Thymus (tissue), 11 donors: Measurements from ENCODE around the gene HECW1. TPM values are rescaled to one million over a fixed set of nuclear protein-coding genes. Genes with fewer than 3 reads are reported as not detected.

Source experiments
- DNase-seq, 9 donors: peaks; one replicate each; pipeline ENCODE4 v3.0.0-alpha.2; 2013; ENCODE audit warnings: low spot score in 9 of 9, low read depth in 6 of 9, missing footprints in 1 of 9
- H3K27ac ChIP-seq, 2 donors: one replicate each; pipeline ENCODE4 v1.5.1; 2013; ENCODE audit warnings: control low read depth in 1 of 2, low read depth in 1 of 2, low read length in 1 of 2, mild to moderate bottlenecking in 1 of 2, moderate library complexity in 1 of 2
- H3K27me3 ChIP-seq, 2 donors: one replicate each; pipeline ENCODE4 v1.5.1; 2013; ENCODE audit warnings: low read length in 1 of 2; ENCODE audit not compliant: control insufficient read depth in 2 of 2, insufficient read depth in 1 of 2
- H3K36me3 ChIP-seq, 2 donors: one replicate each; pipeline ENCODE4 v1.5.1; 2013; ENCODE audit warnings: low read length in 1 of 2, mild to moderate bottlenecking in 1 of 2, moderate library complexity in 1 of 2; ENCODE audit not compliant: control insufficient read depth in 2 of 2, insufficient read depth in 2 of 2
- H3K4me1 ChIP-seq, 2 donors: one replicate each; pipeline ENCODE4 v1.5.1; 2013; ENCODE audit warnings: low read length in 2 of 2; ENCODE audit not compliant: control insufficient read depth in 2 of 2, insufficient read depth in 2 of 2
- H3K4me3 ChIP-seq, 2 donors: one replicate each; pipeline ENCODE4 v1.5.1; 2013; ENCODE audit warnings: low read length in 2 of 2, control low read depth in 1 of 2, mild to moderate bottlenecking in 1 of 2
- H3K9me3 ChIP-seq, 2 donors: one replicate each; pipeline ENCODE4 v1.5.1; 2013; ENCODE audit warnings: low read length in 1 of 2, mild to moderate bottlenecking in 1 of 2; ENCODE audit not compliant: control insufficient read depth in 2 of 2, insufficient read depth in 1 of 2
- WGBS: extraction: QIAGEN DNeasy Blood & Tissue Kit; methylation state at CpG from one replicate; pipeline ENCODE4 v1.1.7; 2013; 5-methylcytosine and 5-hydroxymethylcytosine counted together
- polyA plus RNA-seq: library from polyadenylated mRNA; stranded (reverse); fragments of 200-250 nt; gene quantifications from one replicate; pipeline ENCODE4 v1.2.3, GENCODE V29; 2013
- total RNA-seq: library from RNA; stranded (reverse); fragments of 120-200 nt; gene quantifications from one replicate; pipeline ENCODE4 v1.2.4, GENCODE V29; 2013
- donor health status: healthy.

Gene HECW1
- total and polyA plus RNA-seq, 2 donors = 0.05 to 0.23 TPM

DNA sequence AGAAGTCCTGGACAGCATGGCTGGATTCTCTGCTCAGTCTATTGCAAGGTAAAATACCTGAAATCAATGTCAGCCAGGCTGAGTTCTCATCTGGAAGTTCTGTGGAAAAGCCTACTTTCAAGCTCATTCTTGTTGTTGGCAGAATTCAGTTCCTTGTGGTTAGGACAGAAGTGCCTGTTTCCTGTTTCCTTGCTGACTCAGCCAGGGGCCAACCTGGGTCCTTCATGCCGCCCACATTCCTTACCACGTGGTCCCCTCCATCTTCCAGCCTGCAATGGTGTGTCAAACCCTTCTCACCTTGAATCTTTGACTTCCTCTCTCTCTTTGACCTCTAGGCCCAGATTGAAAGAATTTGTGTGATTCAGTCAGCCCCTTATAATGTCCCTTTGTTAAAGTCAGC, 273.4 kb downstream of the HECW1 start:
- Histone ChIP-seq H3K27me3 (no peaks in the 10 kb centered on the region), H3K36me3 (no peaks in the 10 kb centered on the region), H3K9me3 (peaks cover 0 to 1% of the 10 kb centered on the region in 2 donors), H3K4me1 (no peaks in the 10 kb centered on the region), H3K4me3 (no peak overlapping the region), H3K27ac (no peak overlapping the region)
- no peak for DNase-seq
- 28% methylated on average over 2 of the region's 2 CpGs for WGBS

DNA sequence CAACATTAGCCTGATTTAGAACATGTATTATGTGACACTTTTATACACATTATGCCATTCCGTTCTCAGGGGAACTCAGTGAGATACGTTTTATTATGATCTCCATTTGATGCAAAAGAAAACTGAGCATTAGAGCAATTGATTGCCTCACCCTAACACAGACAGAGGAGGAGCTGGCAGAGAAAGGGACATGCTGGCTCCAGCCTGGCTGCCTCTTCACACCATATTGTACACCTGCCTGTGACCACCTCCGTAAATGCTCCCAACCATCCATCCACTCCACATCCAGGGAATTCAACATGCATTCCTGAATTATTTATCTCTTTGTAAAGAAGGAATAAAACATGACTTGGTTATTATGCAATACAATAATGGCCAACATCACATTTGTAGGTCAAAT, 275.5 kb downstream of the HECW1 start:
- peaks cover 0 to 1% of the 10 kb centered on the region in 2 donors for H3K9me3 ChIP-seq
- 93% methylated on average over 3 of the region's 3 CpGs for WGBS

DNA sequence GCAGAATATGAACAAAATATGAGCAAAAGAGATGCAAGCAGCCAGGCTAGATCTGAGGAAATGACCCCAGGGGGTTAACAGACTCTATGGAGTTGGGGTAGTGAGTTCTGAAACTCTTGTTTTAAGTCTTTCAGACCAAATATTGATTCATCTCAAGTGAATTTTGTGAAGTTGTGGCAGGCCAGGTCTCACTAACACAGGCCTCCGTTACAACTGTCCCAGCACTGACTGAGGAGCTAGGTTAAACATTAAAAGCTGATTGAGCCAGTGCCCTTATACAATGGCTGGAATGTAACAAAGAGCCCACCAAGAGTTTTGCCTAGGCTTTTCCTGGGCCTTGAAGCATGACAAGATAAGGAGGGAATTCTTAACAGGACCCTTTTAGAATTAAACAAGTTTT, 278.1 kb downstream of the HECW1 start:
- DNase-seq = no peak
- 97% methylated on average over 1 of the region's 1 CpG for WGBS
- H3K27ac ChIP-seq = no peak overlapping the region

More for the DNA sequence above, 275.5 kb downstream of the HECW1 start:
- Histone ChIP-seq H3K27ac (no peak overlapping the region), H3K4me3 (no peak overlapping the region), H3K4me1 (no peaks in the 10 kb centered on the region), H3K36me3 (no peaks in the 10 kb centered on the region), H3K27me3 (no peaks in the 10 kb centered on the region)
- DNase-seq = no peak

DNA sequence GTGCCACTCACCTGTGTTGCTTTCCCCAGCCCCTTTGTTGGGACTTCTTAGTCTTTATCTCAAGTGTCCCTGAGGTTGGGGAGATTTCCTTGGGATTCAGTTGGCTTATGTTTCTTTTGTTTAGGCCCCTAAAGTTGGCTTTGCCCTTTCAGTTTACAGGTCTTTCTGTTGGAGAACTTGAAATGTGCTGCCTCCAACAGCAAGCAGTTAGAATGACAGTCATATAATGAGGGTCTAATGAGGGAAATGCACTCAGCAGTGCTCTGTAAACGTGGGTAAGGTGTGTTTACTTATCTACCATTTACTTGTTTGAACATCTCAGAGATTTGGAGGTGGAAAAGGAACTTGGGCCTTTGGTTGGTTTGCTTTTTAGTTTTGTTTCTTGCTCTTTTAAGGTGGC, 279.1 kb downstream of the HECW1 start:
- Histone ChIP-seq H3K27ac (no peak overlapping the region), H3K36me3 (no peaks in the 10 kb centered on the region), H3K27me3 (no peaks in the 10 kb centered on the region), H3K9me3 (no peaks in the 10 kb centered on the region), H3K4me3 (no peak overlapping the region), H3K4me1 (no peaks in the 10 kb centered on the region)
- 34% methylated on average over 1 of the region's 1 CpG for WGBS
- DNase-seq = no peak

More for the DNA sequence above, 278.1 kb downstream of the HECW1 start:
- no peaks in the 10 kb centered on the region for H3K27me3 ChIP-seq
- no peaks in the 10 kb centered on the region for H3K9me3 ChIP-seq
- no peaks in the 10 kb centered on the region for H3K36me3 ChIP-seq
- H3K4me3 ChIP-seq = no peak overlapping the region
- no peaks in the 10 kb centered on the region for H3K4me1 ChIP-seq

DNA sequence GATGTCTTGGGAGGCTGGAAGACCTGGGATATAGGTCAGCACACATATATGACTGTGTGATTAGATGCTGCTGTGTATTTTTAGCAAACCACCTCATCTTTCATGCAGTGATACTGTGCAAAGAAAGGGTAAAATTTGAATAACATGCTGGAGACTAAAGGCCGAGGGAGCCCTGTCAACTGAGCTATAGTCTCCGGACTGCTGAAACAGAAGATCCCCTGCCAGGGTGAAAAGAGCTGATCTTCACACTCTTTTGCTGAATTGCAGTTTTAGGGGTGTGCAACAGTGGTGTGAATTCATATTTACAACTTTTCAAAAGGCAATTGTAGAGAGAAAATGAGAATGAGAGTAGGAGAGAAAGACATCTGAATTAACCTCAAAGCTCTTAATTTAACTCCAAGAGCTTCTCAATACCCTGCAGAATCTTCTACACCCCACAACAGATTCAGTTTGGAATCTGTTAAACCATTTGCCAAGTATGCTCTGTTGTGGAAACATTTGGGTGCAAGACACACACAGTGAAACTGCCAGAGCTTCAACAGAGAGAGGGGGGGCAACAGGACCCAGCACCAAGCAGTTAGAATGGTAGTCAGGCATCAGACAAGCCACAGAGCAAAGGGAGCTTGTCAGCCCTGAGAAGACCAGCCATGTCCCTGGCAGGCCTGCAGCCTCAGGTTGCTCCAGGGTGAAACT, 280.3 kb downstream of the HECW1 start:
- 97% methylated on average over 2 of the region's 2 CpGs for WGBS
- DNase-seq = no peak

DNA sequence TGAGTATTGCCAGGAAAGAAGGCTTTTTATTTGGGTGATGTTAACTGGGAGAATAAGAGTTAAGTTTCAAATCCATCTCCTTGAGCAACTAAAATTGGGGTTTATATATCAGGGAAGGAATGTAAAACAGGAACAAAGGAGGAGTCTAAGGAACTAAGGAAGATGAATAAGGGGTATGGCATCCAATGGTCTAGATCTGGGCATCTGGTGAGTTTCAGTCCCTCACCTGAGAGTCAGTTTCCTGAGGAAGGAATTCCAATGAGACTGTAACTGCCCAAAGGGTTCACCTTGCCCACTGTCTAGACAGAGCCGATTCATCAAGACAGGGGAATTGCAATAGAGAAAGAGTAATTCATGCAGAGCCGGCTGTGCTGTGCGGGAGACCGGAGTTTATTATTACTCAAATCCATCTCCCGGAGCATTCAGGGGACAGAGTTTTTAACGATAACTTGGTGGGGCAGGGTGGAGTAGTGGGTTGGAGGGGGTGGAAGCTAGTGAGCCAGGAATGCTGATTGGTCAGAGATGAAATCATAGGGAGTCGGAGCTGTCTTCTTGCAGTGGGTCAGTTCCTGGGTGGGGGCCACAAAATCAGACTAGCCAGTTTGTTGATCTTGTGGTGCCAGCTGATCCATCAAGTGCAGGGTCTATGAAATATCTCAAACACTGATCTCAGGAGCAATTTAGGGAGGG, 282.1 kb downstream of the HECW1 start:
- DNase-seq = no peak
- no peak overlapping the region for H3K27ac ChIP-seq
- WGBS = 96% methylated on average over 7 of the region's 7 CpGs

More for the DNA sequence above, 280.3 kb downstream of the HECW1 start:
- Histone ChIP-seq H3K27ac (no peak overlapping the region), H3K36me3 (no peaks in the 10 kb centered on the region), H3K27me3 (no peaks in the 10 kb centered on the region), H3K9me3 (no peaks in the 10 kb centered on the region), H3K4me1 (no peaks in the 10 kb centered on the region), H3K4me3 (no peak overlapping the region)

DNA sequence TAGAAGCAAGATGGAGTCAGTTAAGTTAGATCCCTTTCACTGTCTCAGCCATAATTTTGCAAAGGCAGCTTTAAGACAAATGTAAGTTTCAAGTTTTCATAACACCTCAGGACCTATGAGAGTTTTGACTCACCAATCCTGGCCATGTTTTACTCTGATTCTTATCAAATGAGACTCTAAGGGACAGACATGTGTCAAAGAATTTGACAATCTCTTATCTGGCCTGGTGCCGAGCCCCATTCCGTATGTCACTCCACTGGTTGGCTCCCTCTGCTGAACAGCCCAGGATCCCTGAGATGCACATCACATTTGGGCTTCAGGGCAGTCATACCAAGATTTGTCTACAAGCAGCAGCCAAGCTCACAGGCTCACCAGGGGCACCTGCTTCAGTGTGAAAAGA, 282.9 kb downstream of the HECW1 start:
- H3K27me3 ChIP-seq = no peaks in the 10 kb centered on the region
- no peaks in the 10 kb centered on the region for H3K4me1 ChIP-seq
- no peak overlapping the region for H3K27ac ChIP-seq
- WGBS = 68% methylated on average over 2 of the region's 2 CpGs
- no peak overlapping the region for H3K4me3 ChIP-seq
- DNase-seq = no peak
- no peaks in the 10 kb centered on the region for H3K9me3 ChIP-seq
- no peaks in the 10 kb centered on the region for H3K36me3 ChIP-seq

More for the DNA sequence above, 282.1 kb downstream of the HECW1 start:
- H3K36me3 ChIP-seq = no peaks in the 10 kb centered on the region
- no peak overlapping the region for H3K4me3 ChIP-seq
- no peaks in the 10 kb centered on the region for H3K9me3 ChIP-seq
- H3K4me1 ChIP-seq = no peaks in the 10 kb centered on the region
- no peaks in the 10 kb centered on the region for H3K27me3 ChIP-seq

DNA sequence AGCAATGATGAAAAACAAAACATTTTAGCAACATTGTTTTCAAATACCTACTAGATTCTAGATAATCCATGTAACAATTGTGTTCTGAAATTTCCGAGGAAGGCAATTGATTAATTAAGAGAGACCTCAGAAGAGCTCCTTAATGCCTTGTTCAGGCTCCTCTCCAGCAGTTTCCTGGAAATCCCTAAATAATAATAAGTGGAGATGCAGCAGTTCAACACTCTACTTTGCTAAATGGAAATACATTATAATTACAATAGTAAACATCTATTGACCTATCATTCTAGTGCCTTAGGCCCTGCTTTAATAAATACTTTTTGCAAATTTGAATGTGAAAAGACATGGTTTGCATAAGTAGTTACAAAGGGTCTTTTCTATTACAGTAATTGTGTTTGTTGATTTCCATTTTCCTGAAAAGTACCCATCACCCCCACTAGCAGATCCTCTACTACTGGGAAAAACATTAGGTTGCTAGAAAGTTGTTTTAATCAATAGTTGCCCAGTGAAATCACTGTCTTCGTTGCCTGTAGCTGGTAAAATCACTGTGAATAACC, 283.8 kb downstream of the HECW1 start:
- WGBS = 65% methylated on average over 2 of the region's 2 CpGs
- Histone ChIP-seq H3K4me1 (no peaks in the 10 kb centered on the region), H3K36me3 (no peaks in the 10 kb centered on the region), H3K27me3 (no peaks in the 10 kb centered on the region), H3K4me3 (no peak overlapping the region), H3K27ac (no peak overlapping the region), H3K9me3 (no peaks in the 10 kb centered on the region)
- DNase-seq = no peak

DNA sequence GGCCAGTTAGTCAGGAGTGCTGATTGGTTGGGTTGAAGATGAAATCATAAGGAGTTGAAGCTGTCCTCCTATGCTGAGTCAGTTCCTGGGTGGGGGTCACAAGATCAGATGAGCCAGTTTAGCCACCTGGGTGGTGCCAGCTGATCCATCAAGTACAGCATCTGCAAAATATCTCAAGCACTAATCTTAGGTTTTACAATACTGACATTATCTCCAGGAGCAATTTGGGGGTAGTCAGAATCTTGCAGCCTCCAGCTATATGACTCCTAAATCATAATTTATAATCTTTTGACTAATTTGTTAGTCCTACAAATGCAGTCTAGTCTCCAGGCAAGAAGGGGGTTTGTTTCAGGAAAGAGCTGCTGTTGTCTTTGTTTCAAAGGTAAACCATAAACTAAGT, 286.4 kb downstream of the HECW1 start:
- Histone ChIP-seq H3K27me3 (no peaks in the 10 kb centered on the region), H3K4me3 (no peak overlapping the region), H3K36me3 (no peaks in the 10 kb centered on the region), H3K4me1 (no peaks in the 10 kb centered on the region), H3K27ac (no peak overlapping the region), H3K9me3 (no peaks in the 10 kb centered on the region)
- DNase-seq = no peak
